Spleen (tissue), 7 donors: ENCODE measurements around the gene CACNA2D2.

Experiments used
- POLR2A ChIP-seq, 3 donors: fragments of 450-650 bp; IDR thresholded peaks; one replicate each; pipeline ENCODE4 v1.5.1; 2017; ENCODE audit warnings: antibody characterized with exemption in 3 of 3, mild to moderate bottlenecking in 1 of 3
- POLR2AphosphoS5 ChIP-seq, 3 donors: sonication (generic); formaldehyde crosslinking; IDR thresholded peaks; one replicate each; pipeline ENCODE4 v1.5.1; 2017; ENCODE audit warnings: antibody characterized with exemption in 3 of 3
- TF ChIP-seq, protein P1 (sequence below), 11 experiments: fragments of 200-600 bp in 7 of 11; fragments of 450-650 bp in 4 of 11; sonication (generic) in 4 of 11; IDR thresholded peaks in 8 of 11; conservative IDR thresholded peaks in 3 of 11; 1 replicate in 7 of 11; 2 replicates in 4 of 11; pipeline versions ENCODE4 v1.4.0 to v1.8.0; 2016 to 2021; ENCODE audit warnings: antibody characterized with exemption in 11 of 11, inconsistent platforms in 4 of 11, mild to moderate bottlenecking in 1 of 11
- donor health status: DM: no; HTN: no; CAD: no; lungs with moderate emphysema.
- donor health status: DM: no; HTN: no; CAD: no.
- donor health status: DM: no; HTN: no; CAD: no.

DNA sequence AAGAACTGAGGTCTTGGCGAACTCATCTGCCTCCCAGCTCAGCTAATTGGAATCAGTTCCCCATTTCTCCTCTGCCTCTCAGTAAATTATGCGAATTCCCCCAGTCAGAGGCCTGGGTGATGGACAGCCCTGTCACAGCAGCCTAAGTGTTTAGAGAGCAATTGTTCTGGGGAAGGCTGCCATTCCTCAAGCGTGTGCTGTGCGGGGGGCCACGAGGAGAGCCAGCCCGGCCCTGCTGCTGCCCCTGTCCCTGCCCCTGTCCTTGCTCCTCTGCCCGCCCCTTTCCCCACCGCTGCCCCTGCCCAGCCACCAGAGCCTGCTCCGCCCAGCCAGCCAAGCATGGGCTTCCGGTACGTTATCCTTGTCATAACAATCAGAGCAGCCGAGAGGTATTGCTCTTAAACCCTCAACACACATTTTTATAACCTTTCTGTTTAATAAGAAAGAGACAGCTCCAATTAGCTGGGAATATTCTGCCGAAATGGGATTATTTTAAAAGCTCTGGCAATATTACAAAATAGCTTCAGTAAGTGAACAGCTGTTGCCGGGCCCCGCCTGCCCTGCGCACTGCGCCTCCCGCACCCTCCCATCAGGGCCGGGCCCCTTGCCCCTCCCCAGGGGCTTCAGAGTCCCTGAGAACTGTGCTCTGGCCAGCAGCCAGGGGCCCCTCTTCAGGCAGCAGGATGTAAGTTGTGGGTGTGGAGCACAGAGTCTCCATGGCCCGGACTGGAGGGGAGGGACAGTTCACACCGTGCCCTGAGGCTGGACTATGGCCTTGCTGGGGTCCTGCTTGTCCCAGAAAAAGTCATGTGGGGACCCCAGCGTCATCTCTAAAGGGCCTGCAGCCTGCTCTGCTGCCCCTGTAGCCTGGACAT is 12.4 kb upstream of the CACNA2D2 start:
- TF ChIP-seq, protein P1, sequence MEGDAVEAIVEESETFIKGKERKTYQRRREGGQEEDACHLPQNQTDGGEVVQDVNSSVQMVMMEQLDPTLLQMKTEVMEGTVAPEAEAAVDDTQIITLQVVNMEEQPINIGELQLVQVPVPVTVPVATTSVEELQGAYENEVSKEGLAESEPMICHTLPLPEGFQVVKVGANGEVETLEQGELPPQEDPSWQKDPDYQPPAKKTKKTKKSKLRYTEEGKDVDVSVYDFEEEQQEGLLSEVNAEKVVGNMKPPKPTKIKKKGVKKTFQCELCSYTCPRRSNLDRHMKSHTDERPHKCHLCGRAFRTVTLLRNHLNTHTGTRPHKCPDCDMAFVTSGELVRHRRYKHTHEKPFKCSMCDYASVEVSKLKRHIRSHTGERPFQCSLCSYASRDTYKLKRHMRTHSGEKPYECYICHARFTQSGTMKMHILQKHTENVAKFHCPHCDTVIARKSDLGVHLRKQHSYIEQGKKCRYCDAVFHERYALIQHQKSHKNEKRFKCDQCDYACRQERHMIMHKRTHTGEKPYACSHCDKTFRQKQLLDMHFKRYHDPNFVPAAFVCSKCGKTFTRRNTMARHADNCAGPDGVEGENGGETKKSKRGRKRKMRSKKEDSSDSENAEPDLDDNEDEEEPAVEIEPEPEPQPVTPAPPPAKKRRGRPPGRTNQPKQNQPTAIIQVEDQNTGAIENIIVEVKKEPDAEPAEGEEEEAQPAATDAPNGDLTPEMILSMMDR (IDR thresholded peaks at IDR 0.05 in 8 of 11, conservative IDR thresholded peaks at IDR 0.05 in 3 of 11), result peak in 1 of 11 experiments; percentile 1
- TF ChIP-seq POLR2A (IDR thresholded peaks at IDR 0.05) (no peak), POLR2AphosphoS5 (IDR thresholded peaks at IDR 0.05) (peak in 2 of 3 donors; percentile 46 to 66)
